ENCODE measurements around the gene C11orf68. TPM values are rescaled to one million over a fixed set of nuclear protein-coding genes. Genes with fewer than 3 reads are reported as not detected.

Gene C11orf68
- total RNA-seq, 2 donors from 2014 or later, result 29.9 to 31.8 TPM

- intact Hi-C loops (cut with DNase I), result no loop called here
- DNase-seq (peak; percentile 33), ATAC-seq (no peak)
These were observed 51.4 kb downstream of the C11orf68 start for GRCh38 chr11:65867284-65868071.

Other genes with a start within 250 kb of the C11orf68 start
- 10 to 100 TPM; 46.6 to 47.3 TPM for gene KAT5, start 206.8 kb downstream of the C11orf68 start, total RNA-seq
- gene RNASEH2C, start 198.3 kb downstream of the C11orf68 start, total RNA-seq, result 10 to 100 TPM; 61.1 to 64.7 TPM
- gene AP5B1, start 138.1 kb downstream of the C11orf68 start, total RNA-seq, result 10 to 100 TPM in 1 of 2 donors, 1 to 10 TPM in 1; 9.2 to 15.0 TPM
- gene OVOL1, start 132.0 kb downstream of the C11orf68 start, total RNA-seq, result not detected
- gene SNX32, start 85.1 kb downstream of the C11orf68 start, total RNA-seq, result not detected
- gene CFL1, start 60.9 kb downstream of the C11orf68 start, total RNA-seq, result 100 to 1,000 TPM; 439 to 554 TPM
- 10 to 100 TPM; 36.1 to 37.6 TPM for gene MUS81, start 58.6 kb downstream of the C11orf68 start, total RNA-seq
- gene EFEMP2, start 46.3 kb downstream of the C11orf68 start, total RNA-seq, result 100 to 1,000 TPM in 1 of 2 donors, 10 to 100 TPM in 1; 98.0 to 103 TPM
- gene CTSW, start 39.2 kb downstream of the C11orf68 start, total RNA-seq, result 1 to 10 TPM in 1 of 2 donors, under 1 TPM in 1; 0.99 to 2.7 TPM
- gene FIBP, start 30.6 kb downstream of the C11orf68 start, total RNA-seq, result 10 to 100 TPM; 37.8 to 44.3 TPM
- 10 to 100 TPM; 45.8 to 63.5 TPM for gene CCDC85B, start 28.4 kb downstream of the C11orf68 start, total RNA-seq
- 10 to 100 TPM in 1 of 2 donors, 1 to 10 TPM in 1; 1.3 to 11.1 TPM for gene FOSL1, start 18.7 kb downstream of the C11orf68 start, total RNA-seq
- gene DRAP1, start 364 bp upstream of the C11orf68 start, total RNA-seq, result 10 to 100 TPM; 80.6 to 86.8 TPM
- not detected for gene TSGA10IP, start 26.4 kb upstream of the C11orf68 start, total RNA-seq
- gene SART1, start 42.7 kb upstream of the C11orf68 start, total RNA-seq, result 10 to 100 TPM; 31.2 to 31.6 TPM
- gene EIF1AD, start 83.1 kb upstream of the C11orf68 start, total RNA-seq, result 10 to 100 TPM; 20.7 to 25.1 TPM
- gene BANF1, start 83.4 kb upstream of the C11orf68 start, total RNA-seq, result 100 to 1,000 TPM; 186 to 209 TPM
- 1 to 10 TPM in 1 of 2 donors, under 1 TPM in 1; 0.91 to 2.6 TPM for gene CST6, start 92.9 kb upstream of the C11orf68 start, total RNA-seq
- under 1 TPM in 1 of 2 donors, not detected in 1; 0.26 TPM for gene CATSPER1, start 107.4 kb upstream of the C11orf68 start, total RNA-seq
- gene GAL3ST3, start 130.1 kb upstream of the C11orf68 start, total RNA-seq, result 1 to 10 TPM; 7.8 to 9.8 TPM
- gene SF3B2, start 133.3 kb upstream of the C11orf68 start, total RNA-seq, result 100 to 1,000 TPM in 1 of 2 donors, 10 to 100 TPM in 1; 78.7 to 101 TPM
- gene PACS1, start 151.2 kb upstream of the C11orf68 start, total RNA-seq, result 10 to 100 TPM; 51.6 to 74.4 TPM

Measured in left cardiac atrium (tissue), 4 donors.